ENCODE measurements around the gene CLIC4. TPM values are rescaled to one million over a fixed set of nuclear protein-coding genes. Genes with fewer than 3 reads are reported as not detected.

CLIC4 gene
- total RNA-seq, 4 donors from 2014 or later = 145 to 344 (median 181) TPM

DNA sequence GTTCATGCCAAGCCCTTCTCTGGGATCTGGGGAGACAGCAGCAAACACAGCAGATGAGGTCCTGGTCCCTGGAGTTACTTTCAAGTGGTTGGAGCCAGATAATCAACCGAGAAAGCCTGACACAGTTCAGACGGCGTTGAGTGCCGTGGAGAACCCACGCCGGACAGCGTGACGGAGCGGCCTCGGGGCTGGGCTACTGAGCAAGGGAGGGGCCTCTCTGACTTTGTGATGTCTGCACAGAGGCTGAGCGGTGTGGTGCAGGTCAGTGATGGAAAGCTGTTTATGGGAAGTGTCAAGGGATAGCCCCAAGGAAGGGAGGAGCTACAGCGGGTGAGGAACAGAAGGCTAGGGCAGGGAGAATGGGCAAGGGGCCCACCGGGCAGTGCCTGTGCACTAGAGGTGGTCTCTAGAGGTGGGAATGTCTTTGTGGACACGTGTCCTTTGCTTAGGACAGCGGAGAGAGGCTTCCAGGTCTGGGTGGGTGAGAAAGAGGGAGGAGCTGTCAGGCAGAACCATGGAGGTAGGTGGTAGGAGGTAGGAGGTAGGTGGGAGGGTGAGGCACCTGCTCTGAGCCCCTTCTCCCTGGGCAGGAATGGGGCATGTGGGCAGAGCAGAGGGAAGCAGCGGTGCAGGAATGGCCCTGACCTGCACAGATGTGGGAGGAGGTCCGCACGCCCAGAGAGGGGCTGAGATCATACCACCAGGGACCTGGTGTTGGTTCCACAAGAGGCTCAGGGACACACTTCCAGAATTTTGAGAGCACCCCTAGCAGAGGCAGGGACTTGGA, 122.0 kb downstream of the CLIC4 start:
- TF ChIP-seq, protein P1, sequence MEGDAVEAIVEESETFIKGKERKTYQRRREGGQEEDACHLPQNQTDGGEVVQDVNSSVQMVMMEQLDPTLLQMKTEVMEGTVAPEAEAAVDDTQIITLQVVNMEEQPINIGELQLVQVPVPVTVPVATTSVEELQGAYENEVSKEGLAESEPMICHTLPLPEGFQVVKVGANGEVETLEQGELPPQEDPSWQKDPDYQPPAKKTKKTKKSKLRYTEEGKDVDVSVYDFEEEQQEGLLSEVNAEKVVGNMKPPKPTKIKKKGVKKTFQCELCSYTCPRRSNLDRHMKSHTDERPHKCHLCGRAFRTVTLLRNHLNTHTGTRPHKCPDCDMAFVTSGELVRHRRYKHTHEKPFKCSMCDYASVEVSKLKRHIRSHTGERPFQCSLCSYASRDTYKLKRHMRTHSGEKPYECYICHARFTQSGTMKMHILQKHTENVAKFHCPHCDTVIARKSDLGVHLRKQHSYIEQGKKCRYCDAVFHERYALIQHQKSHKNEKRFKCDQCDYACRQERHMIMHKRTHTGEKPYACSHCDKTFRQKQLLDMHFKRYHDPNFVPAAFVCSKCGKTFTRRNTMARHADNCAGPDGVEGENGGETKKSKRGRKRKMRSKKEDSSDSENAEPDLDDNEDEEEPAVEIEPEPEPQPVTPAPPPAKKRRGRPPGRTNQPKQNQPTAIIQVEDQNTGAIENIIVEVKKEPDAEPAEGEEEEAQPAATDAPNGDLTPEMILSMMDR (IDR thresholded peaks at IDR 0.05; ENCODE audit: low read depth) = no peak

DNA sequence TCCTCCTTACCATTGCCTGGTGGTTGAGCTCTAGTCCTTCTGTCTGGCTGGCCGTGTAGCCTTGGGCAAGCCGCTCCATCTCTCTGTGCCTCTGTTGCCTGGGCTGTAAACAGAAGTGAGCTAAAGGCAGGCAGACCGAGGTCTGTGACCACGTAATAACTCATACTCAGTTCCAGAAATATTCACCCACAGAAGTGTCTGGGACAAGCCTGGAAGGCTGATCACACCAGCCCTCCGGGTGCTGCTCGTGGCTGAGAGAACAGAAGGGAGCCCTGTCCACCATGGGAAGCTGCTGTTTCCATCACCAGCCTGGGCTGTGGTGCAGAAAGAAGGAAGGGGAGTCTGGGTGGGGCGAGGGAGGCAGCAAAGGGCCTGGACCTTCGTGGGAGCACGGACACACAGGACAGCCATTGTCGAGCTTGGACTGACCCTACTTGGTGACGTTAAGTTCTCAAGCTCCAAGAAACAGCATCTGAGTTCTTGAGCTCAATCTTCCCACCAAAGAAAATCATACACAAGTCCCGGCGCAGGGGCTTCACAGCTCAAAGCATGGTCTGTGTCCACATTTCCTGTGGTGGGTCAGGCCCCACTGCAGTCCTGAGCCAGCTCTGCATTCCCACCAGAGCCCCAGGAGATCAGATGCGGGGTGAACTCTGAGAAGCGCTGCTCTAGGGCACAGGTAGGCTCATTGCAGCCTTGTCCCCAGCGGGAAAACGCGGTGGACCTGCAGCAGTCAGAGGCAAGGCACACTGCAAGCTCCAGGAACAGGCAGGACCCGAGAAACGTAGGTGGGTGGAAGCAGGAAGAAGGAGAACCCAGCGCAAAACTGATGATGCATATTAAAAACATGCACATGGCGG, 123.0 kb downstream of the CLIC4 start:
- TF ChIP-seq, protein P1 (IDR thresholded peaks at IDR 0.05; ENCODE audit: low read depth) = no peak

DNA sequence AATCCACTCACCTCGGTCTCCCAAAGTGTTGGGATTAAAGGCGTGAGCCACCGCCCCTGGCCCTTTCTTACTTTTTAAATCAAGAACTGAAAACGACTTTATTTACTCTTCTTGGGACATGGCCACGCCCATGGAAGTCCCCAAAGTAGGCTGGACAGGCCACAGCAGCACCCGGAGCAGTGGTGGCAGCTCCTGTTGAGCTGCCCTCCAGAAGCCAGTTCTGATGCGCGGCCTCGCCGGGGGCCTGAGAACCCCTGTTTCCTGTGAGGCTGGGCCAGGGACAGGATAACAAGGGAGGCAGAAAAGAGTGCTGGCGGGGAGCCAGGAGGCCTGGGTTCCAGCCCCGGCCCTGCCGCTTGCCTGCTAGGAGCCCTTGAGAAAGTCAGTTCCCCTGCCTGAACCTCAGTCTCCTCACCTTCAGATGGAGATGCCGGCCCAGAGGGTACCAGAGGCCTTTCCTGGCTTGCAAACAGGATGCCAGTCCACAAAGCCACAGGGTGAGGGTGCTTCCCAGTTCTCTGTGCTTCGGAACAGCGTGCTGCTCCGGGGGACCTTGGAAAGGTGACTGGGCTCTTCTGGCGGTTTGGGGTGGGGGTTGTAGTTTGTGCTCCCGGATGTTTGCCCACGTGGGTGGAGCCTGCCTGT, 125.4 kb downstream of the CLIC4 start:
- TF ChIP-seq, protein P1 (IDR thresholded peaks at IDR 0.05; ENCODE audit: low read depth) = no peak

DNA sequence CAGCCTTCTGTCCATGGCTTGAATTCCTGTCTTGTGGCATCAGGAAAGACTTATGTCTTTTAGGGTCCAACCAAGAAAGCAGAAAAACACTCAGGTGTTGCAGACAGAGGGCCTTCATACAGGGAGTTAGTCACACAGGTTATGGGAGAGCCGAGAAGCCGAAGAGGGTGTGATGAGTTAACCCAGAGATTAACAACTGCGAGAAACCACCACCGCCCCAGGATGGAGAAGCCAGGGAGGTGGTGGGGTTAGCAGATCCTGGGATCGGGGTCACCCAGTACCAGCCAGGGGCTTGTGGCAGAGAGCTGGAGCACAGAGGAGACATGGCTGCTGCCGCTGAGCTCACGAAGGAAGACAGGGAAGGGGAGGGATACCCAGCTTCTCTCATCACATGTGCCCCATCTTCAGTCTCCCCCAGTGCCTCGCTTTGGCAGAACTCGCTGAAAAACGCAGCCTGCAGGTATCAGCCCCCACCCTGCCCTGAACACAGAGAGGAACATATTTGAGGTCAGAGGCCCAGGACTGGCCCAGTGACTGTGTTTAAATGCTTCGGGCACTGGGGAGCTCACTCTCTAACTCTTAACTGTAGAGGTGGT, 126.2 kb downstream of the CLIC4 start:
- TF ChIP-seq, protein P1 (IDR thresholded peaks at IDR 0.05; ENCODE audit: low read depth) = no peak

DNA sequence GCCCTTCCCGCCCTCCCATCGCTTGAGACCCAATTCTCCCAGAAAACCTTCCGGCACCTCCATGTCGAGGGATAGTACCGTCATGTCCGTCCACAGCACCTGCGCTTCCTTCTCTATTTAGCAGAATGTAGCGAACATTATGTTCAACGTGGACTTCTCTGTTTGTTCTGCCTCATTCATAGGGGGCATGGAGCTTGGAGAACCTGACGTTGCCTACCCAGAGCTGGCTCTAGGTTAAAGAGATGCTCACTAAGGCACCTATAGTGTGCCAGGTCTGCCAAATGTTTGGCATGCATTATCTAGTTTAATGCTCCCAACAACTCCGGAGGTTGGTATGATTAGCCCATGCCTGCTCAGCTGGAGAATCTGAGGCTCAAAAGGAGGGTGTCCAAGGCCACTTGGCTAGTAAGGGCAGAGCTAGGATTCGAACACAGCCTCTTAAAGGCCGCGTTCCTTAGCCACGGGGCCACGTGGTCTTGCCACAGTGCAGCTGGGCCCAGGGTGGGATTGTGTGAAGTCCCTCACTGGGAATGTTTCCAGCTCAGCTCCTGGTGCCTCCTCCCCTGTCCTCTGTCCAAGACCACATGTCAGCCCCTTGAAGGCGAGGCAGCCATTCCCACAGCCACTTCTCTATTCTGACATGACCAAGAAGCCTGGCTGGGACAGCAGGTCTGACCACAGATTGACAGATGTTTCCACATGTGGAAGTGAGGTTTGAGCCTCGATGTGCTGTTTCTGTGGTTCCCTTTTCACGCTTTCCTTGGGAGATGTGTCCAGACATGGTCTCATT, 127.0 kb downstream of the CLIC4 start:
- TF ChIP-seq, protein P1 (IDR thresholded peaks at IDR 0.05; ENCODE audit: low read depth) = no peak

DNA sequence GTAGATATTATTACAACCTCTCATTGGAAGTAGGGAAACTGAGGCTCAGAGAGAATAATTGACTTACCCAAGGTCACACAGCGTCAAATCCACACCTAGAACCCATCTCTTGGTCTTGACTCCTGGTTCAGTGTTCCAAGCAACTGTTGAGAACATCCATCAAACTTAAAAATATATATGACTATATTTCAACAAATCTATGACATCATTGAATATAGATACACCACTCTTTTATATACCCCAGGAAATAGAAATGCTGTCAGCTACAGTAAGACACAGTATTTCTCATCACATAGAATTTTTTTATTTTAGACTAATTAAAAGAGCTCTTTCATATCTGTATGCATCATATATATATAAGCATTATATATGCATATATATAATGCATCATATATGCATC, 127.9 kb downstream of the CLIC4 start:
- TF ChIP-seq, protein P1 (IDR thresholded peaks at IDR 0.05; ENCODE audit: low read depth) = no peak
